Peyer's patch (tissue), 4 donors: Measurements from ENCODE around the gene ADGRL3. TPM values are rescaled to one million over a fixed set of nuclear protein-coding genes. Genes with fewer than 3 reads are reported as not detected.
"Not testable (repeated sequence)": the region's sequence is repeated elsewhere in the genome, so short reads cannot be mapped to it uniquely, and the experiment has no call there.

Source experiments
- DNase-seq, 3 donors: peaks; one replicate each; pipeline ENCODE4 v3.0.0-alpha.2; 2017 to 2019
- H3K27ac ChIP-seq, 4 donors: fragments of 200-600 bp; sonication (generic); one replicate each; pipeline ENCODE4 v1.5.1; 2016 to 2019
- H3K27me3 ChIP-seq, 2 donors: fragments of 200-600 bp; sonication (generic); one replicate each; pipeline ENCODE4 v1.5.1; 2019
- H3K36me3 ChIP-seq, 3 donors: fragments of 200-600 bp; sonication (generic); one replicate each; pipeline ENCODE4 v1.5.1; 2016 to 2019
- H3K4me1 ChIP-seq, 4 donors: fragments of 200-600 bp; sonication (generic); one replicate each; pipeline ENCODE4 v1.5.1; 2016 to 2019
- H3K4me3 ChIP-seq, 4 donors: fragments of 200-600 bp; sonication (generic); 1 replicate in 3 of 4; 2 replicates in 1 of 4; pipeline ENCODE4 v1.5.1; 2016 to 2019; ENCODE audit warnings: mild to moderate bottlenecking in 1 of 4
- H3K9me3 ChIP-seq, 4 donors: fragments of 200-600 bp; sonication (generic); one replicate each; pipeline ENCODE4 v1.5.1; 2016 to 2019; ENCODE audit warnings: mild to moderate bottlenecking in 1 of 4
- POLR2A ChIP-seq, 2 donors: fragments of 450-650 bp; IDR thresholded peaks; one replicate each; pipeline ENCODE4 v1.5.1; 2017; ENCODE audit warnings: antibody characterized with exemption in 2 of 2, mild to moderate bottlenecking in 2 of 2, moderate library complexity in 2 of 2
- total RNA-seq, 4 donors: library from RNA; depleted of rRNA; stranded (reverse); fragments of >200 nt; gene quantifications; one replicate each; pipeline ENCODE4 v1.1.0, GENCODE V29; 2016
- TF ChIP-seq, protein P1 (sequence below), 6 experiments: fragments of 450-650 bp in 4 of 6; fragments of 200-600 bp in 2 of 6; sonication (generic) in 1 of 6; IDR thresholded peaks; one replicate each; pipeline ENCODE4 v1.5.1; 2017 to 2019; ENCODE audit warnings: antibody characterized with exemption in 6 of 6, mild to moderate bottlenecking in 3 of 6, moderate library complexity in 1 of 6

Gene ADGRL3
- total RNA-seq, 4 donors from 2014 or later, result 3.7 to 39.6 (median 9.1) TPM

- no peak for TF ChIP-seq POLR2A (IDR thresholded peaks at IDR 0.05)
- H3K27ac ChIP-seq, result no peak overlapping the region
- no peaks in the 10 kb centered on the region for H3K4me1 ChIP-seq
- no peaks in the 10 kb centered on the region for H3K27me3 ChIP-seq
- H3K9me3 ChIP-seq, result no peaks in the 10 kb centered on the region
- no peak overlapping the region for H3K4me3 ChIP-seq
- DNase-seq, result no peak
- no peaks in the 10 kb centered on the region for H3K36me3 ChIP-seq
Measured at GRCh38 chr4:61750810-61751209, 550.7 kb downstream of the ADGRL3 start.

- TF ChIP-seq, protein P1, sequence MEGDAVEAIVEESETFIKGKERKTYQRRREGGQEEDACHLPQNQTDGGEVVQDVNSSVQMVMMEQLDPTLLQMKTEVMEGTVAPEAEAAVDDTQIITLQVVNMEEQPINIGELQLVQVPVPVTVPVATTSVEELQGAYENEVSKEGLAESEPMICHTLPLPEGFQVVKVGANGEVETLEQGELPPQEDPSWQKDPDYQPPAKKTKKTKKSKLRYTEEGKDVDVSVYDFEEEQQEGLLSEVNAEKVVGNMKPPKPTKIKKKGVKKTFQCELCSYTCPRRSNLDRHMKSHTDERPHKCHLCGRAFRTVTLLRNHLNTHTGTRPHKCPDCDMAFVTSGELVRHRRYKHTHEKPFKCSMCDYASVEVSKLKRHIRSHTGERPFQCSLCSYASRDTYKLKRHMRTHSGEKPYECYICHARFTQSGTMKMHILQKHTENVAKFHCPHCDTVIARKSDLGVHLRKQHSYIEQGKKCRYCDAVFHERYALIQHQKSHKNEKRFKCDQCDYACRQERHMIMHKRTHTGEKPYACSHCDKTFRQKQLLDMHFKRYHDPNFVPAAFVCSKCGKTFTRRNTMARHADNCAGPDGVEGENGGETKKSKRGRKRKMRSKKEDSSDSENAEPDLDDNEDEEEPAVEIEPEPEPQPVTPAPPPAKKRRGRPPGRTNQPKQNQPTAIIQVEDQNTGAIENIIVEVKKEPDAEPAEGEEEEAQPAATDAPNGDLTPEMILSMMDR (IDR thresholded peaks at IDR 0.05), result no peak
- no peak for TF ChIP-seq POLR2A (IDR thresholded peaks at IDR 0.05)
Measured at GRCh38 chr4:61752617-61753016, 552.5 kb downstream of the ADGRL3 start.

GRCh38 chr4:61753739-61754138, 553.6 kb downstream of the ADGRL3 start:
- no peaks in the 10 kb centered on the region for H3K4me1 ChIP-seq
- no peaks in the 10 kb centered on the region for H3K9me3 ChIP-seq
- no peak for DNase-seq
- no peaks in the 10 kb centered on the region for H3K27me3 ChIP-seq
- H3K27ac ChIP-seq, result no peak overlapping the region
- H3K4me3 ChIP-seq, result no peak overlapping the region
- H3K36me3 ChIP-seq, result no peaks in the 10 kb centered on the region
- TF ChIP-seq POLR2A (IDR thresholded peaks at IDR 0.05), result no peak
- TF ChIP-seq, protein P1 (IDR thresholded peaks at IDR 0.05), result no peak

More at GRCh38 chr4:61752617-61753016, 552.5 kb downstream of the ADGRL3 start:
- no peaks in the 10 kb centered on the region for H3K36me3 ChIP-seq
- H3K27ac ChIP-seq, result no peak overlapping the region
- H3K4me1 ChIP-seq, result no peaks in the 10 kb centered on the region
- no peaks in the 10 kb centered on the region for H3K9me3 ChIP-seq
- H3K27me3 ChIP-seq, result no peaks in the 10 kb centered on the region
- DNase-seq, result no peak
- no peak overlapping the region for H3K4me3 ChIP-seq

DNA sequence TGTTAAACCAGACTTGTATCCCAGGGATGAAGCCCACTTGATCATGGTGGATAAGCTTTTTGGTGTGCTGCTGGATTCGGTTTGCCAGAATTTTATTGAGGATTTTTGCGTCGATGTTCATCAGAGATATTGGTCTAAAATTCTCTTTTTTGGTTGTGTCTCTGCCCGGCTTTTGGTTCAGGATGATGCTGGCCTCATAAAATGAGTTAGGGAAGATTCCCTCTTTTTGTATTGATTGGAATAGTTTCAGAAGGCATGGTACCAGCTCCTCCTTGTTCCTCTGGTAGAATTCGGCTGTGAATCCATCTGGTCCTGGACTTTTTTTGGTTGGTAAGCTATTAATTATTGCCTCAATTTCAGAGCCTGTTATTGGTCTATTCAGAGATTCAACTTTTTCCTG, 556.8 kb downstream of the ADGRL3 start:
- H3K36me3 ChIP-seq, H3K27ac ChIP-seq, H3K9me3 ChIP-seq, H3K27me3 ChIP-seq, H3K4me3 ChIP-seq, DNase-seq, H3K4me1 ChIP-seq: not testable (repeated sequence)

DNA sequence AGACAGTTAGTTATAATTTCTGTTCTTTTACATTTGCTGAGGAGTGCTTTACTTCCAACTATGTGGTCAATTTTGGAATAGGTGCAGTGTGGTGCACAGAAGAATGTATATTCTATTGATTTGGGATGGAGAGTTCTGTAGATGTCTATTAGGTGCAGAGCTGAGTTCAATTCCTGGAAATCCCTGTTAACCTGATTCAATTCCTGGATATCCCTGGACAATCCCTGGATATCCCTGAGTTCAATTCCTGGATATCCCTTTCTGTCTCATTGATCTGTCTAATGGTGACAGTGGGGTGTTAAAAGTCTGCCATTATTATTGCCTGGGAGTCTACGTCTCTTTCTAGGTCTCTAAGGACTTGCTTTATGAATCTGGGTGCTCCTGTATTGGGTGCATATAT, 557.9 kb downstream of the ADGRL3 start:
- H3K9me3 ChIP-seq, DNase-seq, H3K27me3 ChIP-seq, H3K4me3 ChIP-seq, H3K4me1 ChIP-seq, H3K36me3 ChIP-seq, H3K27ac ChIP-seq: not testable (repeated sequence)

GRCh38 chr4:61758596-61758995, 558.5 kb downstream of the ADGRL3 start:
- H3K27me3 ChIP-seq, H3K4me1 ChIP-seq, H3K4me3 ChIP-seq, H3K36me3 ChIP-seq, H3K27ac ChIP-seq, DNase-seq, H3K9me3 ChIP-seq: not testable (repeated sequence)

GRCh38 chr4:61759245-61759644, 559.1 kb downstream of the ADGRL3 start:
- DNase-seq, H3K4me3 ChIP-seq, H3K27ac ChIP-seq, H3K9me3 ChIP-seq, H3K27me3 ChIP-seq, H3K4me1 ChIP-seq, H3K36me3 ChIP-seq: not testable (repeated sequence)

- H3K4me3 ChIP-seq, H3K36me3 ChIP-seq, H3K9me3 ChIP-seq, H3K4me1 ChIP-seq, H3K27ac ChIP-seq, H3K27me3 ChIP-seq, DNase-seq: not testable (repeated sequence)
Measured at GRCh38 chr4:61759885-61760284, 559.8 kb downstream of the ADGRL3 start.

DNA sequence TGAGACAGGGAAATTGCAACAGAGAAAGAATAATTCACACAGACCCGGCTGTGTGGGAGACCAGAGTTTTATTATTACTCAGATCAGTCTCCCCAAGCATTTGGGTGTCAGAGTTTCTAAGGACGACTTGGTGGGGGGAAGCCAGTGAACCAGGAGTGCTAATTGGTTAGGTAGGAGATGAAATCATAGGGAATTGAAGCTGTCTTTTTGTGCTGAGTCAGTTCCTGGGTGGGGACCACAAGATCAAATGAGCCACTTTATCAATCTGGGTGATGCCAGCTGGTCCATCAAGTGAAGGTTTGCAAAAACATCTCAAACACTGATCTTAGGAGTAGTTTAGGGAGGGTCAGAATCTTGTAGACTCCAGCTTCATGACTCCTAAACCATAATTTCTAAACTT, 560.7 kb downstream of the ADGRL3 start:
- Histone ChIP-seq H3K36me3 (no peaks in the 10 kb centered on the region), H3K27me3 (no peaks in the 10 kb centered on the region), H3K9me3 (no peaks in the 10 kb centered on the region), H3K4me1 (no peaks in the 10 kb centered on the region), H3K27ac (no peak overlapping the region), H3K4me3 (no peak overlapping the region)
- TF ChIP-seq, protein P1 (IDR thresholded peaks at IDR 0.05), result no peak
- no peak for TF ChIP-seq POLR2A (IDR thresholded peaks at IDR 0.05)
- DNase-seq, result no peak
